ENCODE data around the gene TMEM271.
"Not testable (repeated sequence)": the region's sequence is repeated elsewhere in the genome, so short reads cannot be mapped to it uniquely, and the experiment has no call there.

The TMEM271 gene

DNA sequence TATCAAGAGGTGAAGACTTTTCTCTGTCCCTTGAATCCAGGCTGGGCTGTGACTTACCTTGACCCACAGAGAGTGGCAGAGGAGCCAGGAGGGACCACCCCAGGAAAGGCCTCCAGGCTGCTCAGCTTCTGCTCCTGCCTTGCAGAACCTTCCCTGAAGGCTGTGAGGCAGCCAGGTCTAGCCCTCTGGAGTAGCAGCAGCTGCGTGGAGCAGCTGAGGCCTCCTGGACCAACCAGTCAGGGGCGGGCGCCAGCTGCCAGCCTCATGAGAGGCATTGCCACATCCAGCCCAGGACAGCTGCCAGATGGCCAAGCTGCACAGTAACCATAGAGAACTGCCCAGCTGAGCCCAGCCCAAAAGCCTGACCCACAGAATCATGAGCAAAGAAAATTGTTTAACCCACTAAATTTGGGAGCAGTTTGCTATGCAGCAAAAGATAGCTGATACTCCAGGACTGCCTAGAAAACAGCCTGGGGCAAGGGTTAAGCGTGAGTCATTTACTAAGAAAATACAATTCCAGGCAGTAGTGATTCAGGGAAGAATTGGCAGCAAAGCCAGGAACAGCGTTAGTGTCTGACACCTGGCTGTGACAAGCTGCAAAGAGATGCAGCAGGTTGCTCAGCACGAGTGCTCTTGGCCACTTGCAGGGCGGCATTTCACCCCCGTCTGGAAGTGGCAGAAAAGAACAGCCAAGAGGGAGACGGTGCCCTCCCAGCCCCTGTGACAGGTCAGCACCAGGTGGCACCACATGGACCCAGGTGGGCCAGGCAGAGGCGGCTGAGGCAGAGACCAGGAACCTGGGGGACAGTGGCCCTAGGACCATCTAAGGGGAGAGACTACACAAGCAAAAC, 34.5 kb upstream of the TMEM271 start:
- DNase-seq (ENCODE audit: insufficient read length, low spot score) (peak; percentile 66), FAIRE-seq (peak; percentile 69)

GRCh38 chr4:609400-610050, 33.4 kb upstream of the TMEM271 start:
- FAIRE-seq = peak; percentile 60
- no peak for DNase-seq (ENCODE audit: insufficient read length, low spot score)

- FAIRE-seq (no peak), DNase-seq (ENCODE audit: insufficient read length, low spot score) (no peak)
These were observed 32.1 kb upstream of the TMEM271 start for GRCh38 chr4:608236-608635.

DNA sequence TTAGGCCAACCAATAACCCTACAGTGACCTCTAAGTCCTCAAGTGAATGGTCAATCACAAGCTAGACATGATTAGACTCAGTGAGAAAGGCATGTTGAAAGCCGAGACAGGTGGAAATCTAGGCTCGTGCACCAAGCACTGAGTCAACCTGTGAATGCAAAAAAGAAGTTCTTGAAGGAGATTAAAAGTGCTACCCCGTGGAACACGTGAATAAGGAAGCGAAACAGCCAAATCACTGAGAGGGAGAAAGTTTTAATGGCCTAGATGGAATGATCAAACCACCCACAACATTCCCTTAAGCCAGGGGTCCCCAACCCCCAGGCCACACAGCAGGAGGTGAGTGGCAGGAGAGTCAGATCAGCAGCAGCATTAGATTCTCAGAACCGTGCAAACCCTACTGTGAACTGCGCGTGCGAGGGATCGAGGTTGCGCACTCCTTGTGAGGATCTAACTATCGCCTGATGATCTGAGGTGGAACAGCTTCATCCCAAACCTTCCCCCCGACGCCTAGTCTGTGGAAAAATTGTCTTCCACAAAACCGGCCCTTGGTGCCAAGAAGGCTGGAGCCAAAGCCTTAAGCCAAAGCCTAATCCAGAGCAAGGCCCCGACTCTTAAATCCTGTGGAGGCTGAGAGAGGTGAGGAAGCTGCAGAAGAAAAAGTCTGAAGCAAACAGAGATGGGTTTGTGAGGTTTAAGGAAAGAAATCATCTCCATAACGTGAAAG, 29.8 kb upstream of the TMEM271 start:
- FAIRE-seq (no peak), DNase-seq (ENCODE audit: insufficient read length, low spot score) (no peak)

DNA sequence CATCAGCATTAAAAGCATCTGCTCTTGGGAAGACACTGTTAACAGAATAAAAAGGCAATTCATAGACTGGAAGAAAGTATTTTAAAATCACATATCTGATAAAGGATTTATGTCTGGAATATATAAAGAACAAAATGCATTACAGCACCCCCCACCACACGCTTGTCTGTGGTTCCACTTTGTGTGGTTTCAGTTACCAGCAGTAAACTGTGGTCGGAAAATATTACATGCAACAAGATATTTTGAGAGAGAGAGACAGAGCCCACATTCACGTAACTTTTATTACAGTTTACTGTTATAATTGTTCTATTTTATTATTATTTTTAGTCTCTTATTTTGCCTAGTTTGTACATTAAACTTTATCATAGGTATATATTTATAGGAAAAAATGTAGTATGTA, 28.0 kb upstream of the TMEM271 start:
- no peak for FAIRE-seq
- no peak for DNase-seq (ENCODE audit: insufficient read length, low spot score)

- DNase-seq (ENCODE audit: insufficient read length, low spot score) (peak; percentile 52), FAIRE-seq (no peak)
These were observed 26.5 kb upstream of the TMEM271 start for GRCh38 chr4:602559-602942.

GRCh38 chr4:601612-602558, 25.8 kb upstream of the TMEM271 start:
- DNase-seq (ENCODE audit: insufficient read length, low spot score) (no peak), FAIRE-seq (no peak)

DNA sequence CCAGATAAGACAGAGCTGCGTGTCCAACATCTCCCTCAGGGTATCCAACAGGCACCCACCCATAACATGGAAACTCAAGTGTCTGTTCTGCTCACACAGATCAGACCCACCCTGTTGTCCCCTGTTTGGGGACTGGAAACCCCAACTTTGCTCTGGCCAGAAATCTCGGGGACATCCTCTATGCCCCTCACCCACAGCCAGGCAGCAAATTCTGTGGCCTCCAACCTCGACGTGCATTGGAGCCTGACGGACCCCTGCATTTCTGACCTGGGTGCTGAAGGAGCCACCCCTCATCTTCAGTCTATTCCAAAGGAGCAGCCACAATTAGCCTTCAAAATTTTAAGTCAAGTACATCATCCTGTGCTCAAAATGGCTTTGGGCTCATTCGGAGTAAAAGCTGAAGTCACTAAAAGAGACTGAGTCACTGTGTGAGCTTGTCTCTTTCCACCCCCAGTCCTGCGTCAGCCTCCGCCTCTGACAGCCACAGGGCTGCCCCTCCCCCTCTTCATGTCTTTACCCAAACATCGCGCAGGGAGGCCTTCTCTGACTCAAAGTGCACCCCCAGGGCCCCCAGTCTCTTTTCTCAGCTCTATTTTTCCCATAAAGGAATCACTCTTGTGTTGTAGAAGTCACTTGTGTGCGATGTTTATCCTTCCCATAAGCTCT, 24.9 kb upstream of the TMEM271 start:
- DNase-seq (ENCODE audit: insufficient read length, low spot score) (no peak), FAIRE-seq (no peak)

DNA sequence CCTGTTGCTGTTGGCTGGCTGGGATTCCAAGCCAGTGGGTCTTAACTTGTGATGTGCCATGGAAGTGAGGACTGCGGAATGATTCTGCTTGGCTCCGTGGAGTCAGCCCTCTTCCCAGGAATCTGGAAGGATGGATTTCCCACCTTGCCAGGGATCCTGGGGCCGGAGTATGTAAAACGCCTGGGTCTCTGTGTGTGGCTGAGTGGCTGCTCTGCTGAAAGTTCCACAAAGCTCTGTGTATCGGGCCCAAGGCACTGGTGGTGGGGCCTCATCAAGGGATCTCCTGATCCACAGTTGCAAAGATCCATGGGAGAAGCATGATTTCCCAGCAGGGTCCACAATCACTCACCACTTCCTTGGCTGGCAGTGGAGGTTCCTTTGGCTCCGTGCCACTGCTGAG, 24.1 kb upstream of the TMEM271 start:
- FAIRE-seq = no peak
- no peak for DNase-seq (ENCODE audit: insufficient read length, low spot score)

DNA sequence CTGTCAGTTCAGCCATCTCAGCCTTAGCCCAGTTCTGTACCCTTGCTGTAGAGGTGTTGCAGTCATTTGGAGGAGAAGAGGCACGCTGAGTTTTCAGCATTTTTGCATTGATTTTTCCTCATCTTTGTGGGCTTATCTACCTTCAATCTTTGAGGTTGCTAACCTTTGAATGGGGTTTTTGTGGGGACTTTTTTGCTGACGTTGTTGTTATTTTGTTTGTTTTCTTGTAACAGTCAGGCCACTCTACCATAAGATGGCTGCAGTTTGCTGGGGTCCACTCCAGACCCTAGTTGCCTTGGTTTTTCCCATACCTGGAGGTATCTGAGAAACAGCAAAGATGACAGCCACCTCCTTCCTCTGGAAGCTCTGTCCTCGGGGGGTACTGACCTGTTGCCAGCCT, 22.8 kb upstream of the TMEM271 start:
- FAIRE-seq = no peak
- DNase-seq (ENCODE audit: insufficient read length, low spot score) = no peak

GRCh38 chr4:592825-593520, 16.9 kb upstream of the TMEM271 start:
- DNase-seq (ENCODE audit: insufficient read length, low spot score) = no peak
- no peak for FAIRE-seq

GRCh38 chr4:592178-592577, 16.1 kb upstream of the TMEM271 start:
- DNase-seq (ENCODE audit: insufficient read length, low spot score); FAIRE-seq: not testable (repeated sequence)

DNA sequence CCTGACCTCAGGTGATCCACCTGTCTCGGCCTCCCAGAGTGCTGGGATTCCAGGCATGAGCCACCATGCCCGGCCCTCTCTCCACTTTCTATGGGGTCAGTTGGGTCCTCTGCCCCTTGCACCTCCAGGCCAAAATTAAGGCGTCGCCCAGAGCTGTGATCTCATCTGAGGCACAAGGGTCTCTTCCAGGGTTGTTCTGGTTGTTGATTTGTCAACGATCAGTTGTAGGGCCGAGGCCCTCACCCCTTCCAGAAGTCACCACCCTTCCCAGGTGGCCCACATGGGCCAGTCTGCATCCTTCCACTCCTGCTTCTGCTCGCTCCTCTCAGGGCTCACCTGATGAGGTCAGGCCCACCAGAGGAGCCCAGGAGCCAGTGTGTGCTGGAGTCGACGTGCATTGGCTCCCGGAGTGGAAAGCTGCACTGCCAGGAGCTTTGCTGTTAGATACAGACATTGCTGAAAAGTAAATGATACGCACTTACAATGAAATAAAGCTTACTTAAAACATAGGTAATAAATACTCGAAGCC, 14.3 kb upstream of the TMEM271 start:
- DNase-seq (ENCODE audit: insufficient read length, low spot score) = no peak
- no peak for FAIRE-seq

DNA sequence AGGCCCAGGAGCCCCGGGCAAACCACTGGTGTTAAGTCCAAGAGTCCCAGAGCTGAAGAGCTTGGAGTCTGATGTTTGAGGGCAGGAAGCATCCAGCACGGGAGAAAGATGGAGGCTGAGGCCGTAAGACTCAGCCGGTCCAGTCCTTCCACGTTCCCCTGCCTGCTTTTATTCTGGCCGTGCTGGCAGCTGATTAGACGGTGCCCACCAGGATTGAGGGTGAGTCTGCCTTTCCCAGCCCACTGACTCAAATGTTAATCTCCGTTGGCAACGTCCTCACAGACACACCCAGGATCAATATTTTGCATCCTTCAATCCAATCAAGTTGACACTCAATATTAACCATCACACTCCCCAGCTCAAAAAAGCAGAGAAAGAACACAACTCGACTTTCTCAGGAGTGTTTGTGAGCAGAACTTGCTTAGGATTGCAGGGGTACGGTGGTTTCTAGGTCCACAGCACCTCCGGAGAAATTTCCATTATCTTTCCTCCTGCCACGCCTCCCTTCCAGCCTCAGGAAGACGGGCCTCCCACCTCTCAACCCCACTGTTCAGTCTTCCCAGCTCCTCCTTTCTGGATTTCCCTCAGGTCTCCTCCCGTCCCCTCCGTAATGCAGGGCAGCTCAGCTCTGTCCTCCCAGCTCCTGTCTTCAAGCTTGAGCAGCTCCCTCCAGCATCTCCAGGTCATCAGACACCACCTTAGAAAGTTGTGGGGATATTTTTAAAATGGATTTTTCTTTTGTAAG, 13.3 kb upstream of the TMEM271 start:
- FAIRE-seq (no peak), DNase-seq (ENCODE audit: insufficient read length, low spot score) (no peak)

DNA sequence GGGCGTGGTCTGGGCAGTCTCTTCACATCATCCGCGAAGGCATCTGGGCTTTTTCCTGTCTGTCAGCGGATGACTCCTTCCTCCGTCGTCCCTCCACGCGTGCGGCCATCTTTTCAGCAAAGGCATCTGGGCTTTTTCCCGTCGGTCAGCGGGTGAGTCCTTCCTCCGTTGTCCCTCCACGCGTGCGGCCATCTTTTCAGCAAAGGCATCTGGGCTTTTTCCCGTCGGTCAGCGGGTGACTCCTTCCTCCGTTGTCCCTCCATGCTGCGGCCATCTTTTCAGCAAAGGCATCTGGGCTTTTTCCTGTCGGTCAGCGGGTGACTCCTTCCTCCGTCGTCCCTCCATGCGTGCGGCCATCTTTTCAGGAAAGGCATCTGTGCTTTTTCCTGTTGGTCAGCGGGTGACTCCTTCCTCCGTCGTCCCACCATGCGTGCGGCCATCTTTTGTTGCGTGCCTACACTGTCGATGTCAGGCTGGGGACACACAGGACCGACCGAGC, 12.3 kb upstream of the TMEM271 start:
- DNase-seq (ENCODE audit: insufficient read length, low spot score) (no peak), FAIRE-seq (no peak)

DNA sequence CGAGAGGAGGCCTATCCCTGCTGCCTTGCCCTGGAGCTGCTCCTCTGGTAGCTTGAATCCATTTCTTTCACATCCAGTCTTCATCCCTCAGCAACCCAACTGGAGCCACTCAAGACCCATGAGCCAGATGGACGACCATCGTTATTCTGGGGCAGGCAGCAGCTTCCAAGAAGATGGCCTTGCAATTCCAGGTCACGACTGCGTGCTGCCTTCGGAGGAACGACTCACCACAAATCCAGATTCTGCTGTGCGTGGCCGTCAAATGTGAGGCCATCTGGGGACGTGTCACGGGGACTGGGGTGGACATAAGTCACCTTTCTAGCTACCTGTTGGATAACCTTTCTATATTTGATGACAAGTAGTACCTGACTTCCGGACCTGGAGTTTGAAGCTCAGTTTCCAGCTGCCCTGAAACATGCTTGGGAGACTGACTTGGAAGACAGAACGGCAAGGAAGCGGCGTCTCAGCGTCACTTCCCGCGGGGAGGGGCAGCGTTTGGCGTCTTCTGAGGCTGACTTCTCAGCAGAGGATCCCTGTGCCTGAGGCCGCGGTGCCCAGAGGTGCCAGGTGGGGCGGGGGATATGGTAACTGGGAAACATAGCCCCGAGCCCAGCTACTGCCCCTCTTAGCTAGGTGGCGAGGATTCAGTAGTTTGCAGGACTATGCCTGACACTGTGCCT, 11.7 kb upstream of the TMEM271 start:
- DNase-seq (ENCODE audit: insufficient read length, low spot score) = no peak
- FAIRE-seq = no peak

- DNase-seq (ENCODE audit: insufficient read length, low spot score) (no peak), FAIRE-seq (no peak)
These were observed 7.7 kb upstream of the TMEM271 start for GRCh38 chr4:583820-584219.

Data from HTR-8/SVneo (cell line).